Type B pancreatic cell (in vitro differentiated cells): ENCODE measurements around the gene CDT1. TPM values are rescaled to one million over a fixed set of nuclear protein-coding genes. Genes with fewer than 3 reads are reported as not detected.
"Not testable (repeated sequence)": the region's sequence is repeated elsewhere in the genome, so short reads cannot be mapped to it uniquely, and the experiment has no call there.

Source experiments
- DNase-seq: peaks from one replicate; pipeline ENCODE4 v3.0.0; 2021; ENCODE audit warnings: mixed read lengths; ENCODE audit not compliant: unreplicated experiment; ENCODE audit errors: extremely low spot score
- H3K27ac Mint-ChIP-seq: 2 replicates; pipeline ENCODE4 v1.8.0; 2021; ENCODE audit warnings: mild to moderate bottlenecking, mixed read lengths
- H3K27me3 Mint-ChIP-seq: 2 replicates; pipeline ENCODE4 v1.8.0; 2021; ENCODE audit warnings: mixed read lengths
- H3K36me3 Mint-ChIP-seq: 2 replicates; pipeline ENCODE4 v1.8.0; 2021; ENCODE audit warnings: mixed read lengths
- H3K4me1 Mint-ChIP-seq: one replicate; pipeline ENCODE4 v1.8.0; 2021; ENCODE audit warnings: mixed read lengths; ENCODE audit not compliant: unreplicated experiment
- H3K4me3 Mint-ChIP-seq: 2 replicates; pipeline ENCODE4 v1.8.0; 2021; ENCODE audit warnings: mild to moderate bottlenecking, mixed read lengths
- H3K9me3 Mint-ChIP-seq: 2 replicates; pipeline ENCODE4 v1.8.0; 2021; ENCODE audit warnings: mixed read lengths
- CTCF ChIP-seq: fragments of 200-600 bp; sonication (generic); conservative IDR thresholded peaks from 2 replicates; pipeline ENCODE4 v1.5.0; 2021; ENCODE audit warnings: antibody characterized with exemption, mild to moderate bottlenecking
- total RNA-seq: library from RNA; stranded (reverse); gene quantifications from 2 replicates; pipeline ENCODE4 v1.2.1, GENCODE V29; 2021; ENCODE audit warnings: low replicate concordance

Gene CDT1
- total RNA-seq, 1 donor from 2014 or later = 36.8 TPM

DNA sequence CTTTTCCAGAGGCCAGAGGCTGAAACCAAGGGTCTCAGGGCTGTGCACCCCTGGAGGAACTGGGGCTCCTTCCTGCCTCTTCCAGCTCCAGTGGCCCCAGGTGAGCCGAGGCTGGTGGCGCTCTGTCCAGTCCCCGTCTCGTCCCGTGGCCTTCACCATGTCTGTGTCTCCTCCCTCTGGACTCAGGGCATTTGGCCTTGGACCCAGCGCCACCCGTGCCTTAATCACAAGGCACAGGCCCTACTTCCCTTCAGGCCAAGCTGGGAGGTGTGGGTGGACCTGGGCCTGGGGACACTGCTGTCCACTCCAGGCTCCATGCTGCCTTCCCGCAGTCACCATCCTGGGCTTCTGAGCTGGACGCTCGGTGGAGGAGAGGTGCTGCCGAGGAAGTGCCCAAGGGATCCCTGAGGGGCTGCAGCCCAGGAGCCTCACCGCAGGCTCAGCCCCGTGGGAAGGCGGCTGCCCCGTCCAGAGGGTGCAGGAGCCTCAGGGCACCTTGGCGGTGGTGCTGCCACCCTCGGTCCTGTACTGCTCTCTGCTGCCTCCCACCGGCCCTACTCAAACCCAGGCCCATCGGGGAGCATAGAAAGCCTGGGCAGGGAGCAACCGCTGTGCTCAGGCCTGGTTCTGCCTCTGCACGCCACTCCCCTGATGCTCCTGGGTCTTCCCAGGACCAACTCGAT, 17.7 kb downstream of the CDT1 start:
- no peaks in the 10 kb centered on the region for H3K4me1 Mint-ChIP-seq
- no peaks in the 10 kb centered on the region for H3K27me3 Mint-ChIP-seq
- H3K27ac Mint-ChIP-seq = no peak overlapping the region
- no peak for DNase-seq
- H3K4me3 Mint-ChIP-seq = no peak overlapping the region
- no peaks in the 10 kb centered on the region for H3K9me3 Mint-ChIP-seq
- no peak for TF ChIP-seq CTCF
- H3K36me3 Mint-ChIP-seq = no peaks in the 10 kb centered on the region

- Mint-ChIP-seq H3K27me3 (no peaks in the 10 kb centered on the region), H3K27ac (no peak overlapping the region), H3K36me3 (no peaks in the 10 kb centered on the region), H3K4me3 (no peak overlapping the region), H3K9me3 (no peaks in the 10 kb centered on the region), H3K4me1 (no peaks in the 10 kb centered on the region)
- TF ChIP-seq CTCF = no peak
- no peak for DNase-seq
Observed at GRCh38 chr16:88822281-88823040, 18.9 kb downstream of the CDT1 start.

DNA sequence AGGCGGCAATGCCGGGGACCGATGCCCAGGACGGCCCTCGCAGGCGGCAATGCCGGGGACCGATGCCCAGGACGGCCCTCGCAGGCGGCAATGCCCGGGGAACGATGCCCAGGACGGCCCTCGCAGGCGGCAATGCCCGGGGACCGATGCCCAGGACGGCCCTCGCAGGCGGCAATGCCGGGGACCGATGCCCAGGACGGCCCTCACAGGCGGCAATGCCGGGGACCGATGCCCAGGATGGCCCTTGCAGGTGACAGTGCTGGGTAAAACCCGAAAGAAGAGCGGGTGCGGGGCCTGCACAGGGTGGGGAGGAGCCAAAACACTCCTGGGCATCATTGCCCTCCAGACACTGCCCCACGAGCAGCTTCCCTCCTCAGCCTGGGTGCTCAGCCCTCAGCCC, 20.1 kb downstream of the CDT1 start:
- not testable (repeated sequence) for H3K4me1 Mint-ChIP-seq, H3K9me3 Mint-ChIP-seq, H3K36me3 Mint-ChIP-seq, DNase-seq, H3K4me3 Mint-ChIP-seq, H3K27me3 Mint-ChIP-seq, H3K27ac Mint-ChIP-seq

DNA sequence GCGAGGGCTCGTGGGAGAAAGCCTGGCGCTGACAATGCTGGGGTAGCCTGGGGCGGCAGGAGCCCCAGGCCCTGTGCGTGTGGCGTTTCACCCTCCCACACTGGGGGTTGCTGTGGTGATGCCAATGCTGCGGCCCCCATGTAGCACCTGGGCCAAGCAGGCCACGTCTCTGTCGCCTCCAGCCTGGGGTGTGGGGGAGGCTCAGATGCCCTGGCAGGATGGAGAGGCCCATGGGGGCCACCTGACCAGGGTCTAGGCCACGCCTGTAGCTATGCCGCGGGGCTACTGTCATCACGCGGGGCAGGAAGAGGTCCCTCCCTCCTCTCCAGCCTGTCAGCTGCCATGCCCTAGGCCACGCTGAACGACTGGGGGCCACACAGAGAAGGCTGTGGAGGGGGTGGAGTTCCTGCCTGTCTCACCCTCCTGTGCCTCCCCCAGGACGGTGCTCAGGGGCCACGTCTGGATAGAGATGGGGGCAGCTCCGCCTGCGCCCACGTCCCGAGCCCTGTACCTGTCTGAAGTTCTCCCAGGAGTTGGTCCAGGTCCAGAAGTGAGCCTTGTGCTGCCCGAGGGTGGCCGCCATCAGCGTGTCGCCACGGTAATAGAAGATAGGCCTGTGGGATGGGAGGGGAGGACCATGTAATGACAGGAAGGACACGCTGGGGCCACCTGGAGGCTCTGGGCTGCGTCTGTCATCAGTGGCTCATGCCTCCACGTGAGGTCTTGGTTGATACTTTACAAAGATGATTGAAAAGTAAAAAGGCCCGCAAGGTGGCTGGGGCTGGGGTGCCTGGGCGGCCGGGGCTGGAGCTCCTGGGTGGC, 20.9 kb downstream of the CDT1 start:
- Mint-ChIP-seq H3K9me3 (no peaks in the 10 kb centered on the region), H3K36me3 (no peaks in the 10 kb centered on the region), H3K4me3 (no peak overlapping the region), H3K4me1 (no peaks in the 10 kb centered on the region), H3K27me3 (no peaks in the 10 kb centered on the region), H3K27ac (no peak overlapping the region)
- no peak for DNase-seq
- no peak for TF ChIP-seq CTCF

DNA sequence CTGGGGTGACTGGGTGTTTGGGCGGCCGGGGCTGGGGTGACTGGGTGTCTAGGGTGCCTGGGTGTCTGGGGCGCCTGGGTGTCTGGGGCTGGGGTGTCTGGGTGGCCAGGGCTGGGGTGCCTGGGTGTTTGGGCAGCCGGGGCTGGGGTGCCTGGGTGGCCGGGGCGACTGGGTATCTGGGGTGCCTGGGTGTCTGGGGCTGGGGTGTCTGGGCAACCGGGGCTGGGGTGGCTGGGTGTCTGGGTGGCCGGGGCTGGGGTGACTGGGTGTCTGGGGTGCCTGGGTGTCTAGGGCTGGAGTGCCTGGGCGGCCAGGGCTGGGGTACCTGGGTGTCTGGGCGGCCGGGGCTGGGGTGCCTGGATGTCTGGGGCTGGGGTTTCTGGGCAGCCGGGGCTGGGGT, 21.6 kb downstream of the CDT1 start:
- H3K4me3 Mint-ChIP-seq = no peak overlapping the region
- TF ChIP-seq CTCF = no peak
- no peak for DNase-seq

More for the DNA sequence above, 21.6 kb downstream of the CDT1 start:
- H3K4me1 Mint-ChIP-seq = no peaks in the 10 kb centered on the region
- no peaks in the 10 kb centered on the region for H3K27me3 Mint-ChIP-seq
- no peaks in the 10 kb centered on the region for H3K36me3 Mint-ChIP-seq
- H3K9me3 Mint-ChIP-seq = no peaks in the 10 kb centered on the region
- no peak overlapping the region for H3K27ac Mint-ChIP-seq
